Measurements from ENCODE around the gene EYA4.

Gene EYA4

DNA sequence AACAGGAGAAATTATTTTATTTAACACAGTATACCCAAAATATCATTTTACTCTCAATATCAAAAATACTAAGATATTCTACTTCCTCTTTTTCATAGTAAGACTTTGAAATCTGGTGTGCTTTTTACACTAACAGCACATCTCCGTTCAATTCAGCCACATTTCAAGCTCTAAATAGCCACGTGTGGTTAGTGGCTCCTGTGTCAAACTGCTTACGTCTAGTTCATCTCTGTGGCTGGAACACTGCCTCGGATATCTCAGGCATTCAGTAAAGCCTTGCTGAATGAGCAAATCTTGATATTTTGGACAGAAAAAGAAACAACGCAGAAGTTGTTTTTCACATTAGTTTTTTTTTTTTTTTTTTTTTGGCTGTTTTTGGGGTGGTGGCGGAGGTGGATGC lies 136.1 kb downstream of the EYA4 start:
- no peak overlapping the region for H3K4me3 ChIP-seq (ENCODE audit: low read depth, low read length)
- peak; percentile 16 for DNase-seq (ENCODE audit: low read depth)
- TF ChIP-seq MAX (IDR thresholded peaks at IDR 0.05; ENCODE audit: low read depth, low read length) (no peak), POLR2A (IDR thresholded peaks at IDR 0.05; ENCODE audit: extremely low read depth, insufficient read length) (no peak), CTCF (IDR thresholded peaks at IDR 0.05; ENCODE audit: low read depth, low read length) (no peak), MYC (IDR thresholded peaks at IDR 0.05; ENCODE audit: low read depth, low read length) (no peak)

GRCh38 chr6:133380047-133380446 lies 138.9 kb downstream of the EYA4 start:
- H3K4me3 ChIP-seq (ENCODE audit: low read depth, low read length) = no peak overlapping the region
- no peak for DNase-seq (ENCODE audit: low read depth)
- TF ChIP-seq MYC (IDR thresholded peaks at IDR 0.05; ENCODE audit: low read depth, low read length) = no peak
- TF ChIP-seq POLR2A (IDR thresholded peaks at IDR 0.05; ENCODE audit: extremely low read depth, insufficient read length) = no peak
- TF ChIP-seq MAX (IDR thresholded peaks at IDR 0.05; ENCODE audit: low read depth, low read length) = no peak
- TF ChIP-seq CTCF (IDR thresholded peaks at IDR 0.05; ENCODE audit: low read depth, low read length) = no peak

DNA sequence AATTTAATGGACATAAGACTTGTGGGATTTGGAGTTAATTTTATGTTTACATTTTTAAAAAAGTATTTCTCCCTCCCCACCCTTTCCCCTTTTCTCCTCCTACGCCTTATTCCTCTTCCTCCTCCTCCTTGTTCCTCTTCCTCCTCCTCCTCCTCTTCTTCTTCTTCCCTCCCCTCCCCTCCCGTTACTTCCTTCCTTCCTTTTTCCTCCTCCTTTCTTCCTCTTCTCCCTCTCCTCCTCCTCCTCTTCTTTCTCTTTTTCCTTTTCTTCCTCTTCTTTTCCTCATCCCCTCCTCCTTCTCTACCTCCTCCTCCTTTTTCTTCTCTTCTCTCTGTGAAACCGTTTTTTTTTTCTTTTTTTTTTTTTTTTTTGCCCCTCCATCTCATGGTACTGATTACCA lies 139.6 kb downstream of the EYA4 start:
- DNase-seq (ENCODE audit: low read depth) = no peak
- no peak for TF ChIP-seq CTCF (IDR thresholded peaks at IDR 0.05; ENCODE audit: low read depth, low read length)
- no peak for TF ChIP-seq MYC (IDR thresholded peaks at IDR 0.05; ENCODE audit: low read depth, low read length)
- no peak for TF ChIP-seq MAX (IDR thresholded peaks at IDR 0.05; ENCODE audit: low read depth, low read length)
- TF ChIP-seq POLR2A (IDR thresholded peaks at IDR 0.05; ENCODE audit: extremely low read depth, insufficient read length) = no peak
- no peak overlapping the region for H3K4me3 ChIP-seq (ENCODE audit: low read depth, low read length)

GRCh38 chr6:133388731-133389130 lies 147.6 kb downstream of the EYA4 start:
- no peak for DNase-seq (ENCODE audit: low read depth)
- TF ChIP-seq POLR2A (IDR thresholded peaks at IDR 0.05; ENCODE audit: extremely low read depth, insufficient read length) (no peak), MYC (IDR thresholded peaks at IDR 0.05; ENCODE audit: low read depth, low read length) (no peak), MAX (IDR thresholded peaks at IDR 0.05; ENCODE audit: low read depth, low read length) (no peak), CTCF (IDR thresholded peaks at IDR 0.05; ENCODE audit: low read depth, low read length) (no peak)
- no peak overlapping the region for H3K4me3 ChIP-seq (ENCODE audit: low read depth, low read length)

DNA sequence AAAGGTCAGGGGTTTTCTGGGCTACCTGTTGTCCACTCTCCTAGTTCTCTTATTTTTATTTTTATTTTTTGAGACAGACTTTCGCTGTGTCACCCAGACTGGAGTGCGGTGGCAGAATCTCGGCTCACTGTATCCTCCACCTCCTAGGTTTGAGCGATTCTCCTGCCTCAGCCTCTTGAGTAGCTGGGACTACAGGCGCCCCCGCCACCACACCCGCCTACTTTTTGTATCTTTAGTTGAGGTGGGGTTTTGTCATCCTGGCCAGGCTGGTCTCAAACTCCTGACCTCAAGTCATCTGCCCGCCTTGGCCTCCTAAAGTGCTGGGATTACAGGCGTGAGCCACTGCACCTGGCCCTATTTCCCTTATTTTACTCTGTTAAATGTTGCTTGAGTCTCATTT lies 149.0 kb downstream of the EYA4 start:
- DNase-seq (ENCODE audit: low read depth) = no peak
- no peak for TF ChIP-seq POLR2A (IDR thresholded peaks at IDR 0.05; ENCODE audit: extremely low read depth, insufficient read length)
- no peak overlapping the region for H3K4me3 ChIP-seq (ENCODE audit: low read depth, low read length)

DNA sequence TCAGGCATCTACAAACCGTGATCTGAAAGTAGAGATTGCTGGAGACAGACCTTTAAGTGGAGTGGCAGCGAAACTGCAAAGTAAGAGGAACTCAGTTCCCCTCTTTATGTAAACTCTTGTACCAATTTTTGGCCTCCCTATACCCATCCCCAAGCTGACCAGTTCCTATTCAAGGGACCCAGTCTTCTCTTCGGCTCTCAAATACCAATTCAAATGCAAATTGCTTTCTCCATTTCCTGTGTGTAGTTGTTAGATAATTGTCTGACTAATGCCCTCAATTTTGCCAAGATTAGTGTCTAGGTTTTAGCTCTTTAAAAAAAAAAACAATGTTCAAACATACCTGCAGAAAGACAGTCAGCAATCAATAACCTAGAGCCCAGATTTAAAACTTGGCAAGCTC lies 150.9 kb downstream of the EYA4 start:
- no peak overlapping the region for H3K4me3 ChIP-seq (ENCODE audit: low read depth, low read length)
- no peak for DNase-seq (ENCODE audit: low read depth)
- TF ChIP-seq CTCF (IDR thresholded peaks at IDR 0.05; ENCODE audit: low read depth, low read length) (no peak), MAX (IDR thresholded peaks at IDR 0.05; ENCODE audit: low read depth, low read length) (no peak), MYC (IDR thresholded peaks at IDR 0.05; ENCODE audit: low read depth, low read length) (no peak), POLR2A (IDR thresholded peaks at IDR 0.05; ENCODE audit: extremely low read depth, insufficient read length) (no peak)
